Measurements from ENCODE around the gene B4GALT3. TPM values are rescaled to one million over a fixed set of nuclear protein-coding genes. Genes with fewer than 3 reads are reported as not detected.

The B4GALT3 gene
- total and polyA plus RNA-seq, 2 of the 8 experiments (the other 6 are each of a cell fraction or from before 2014, with no cell fraction given): 42.3 to 43.0 TPM

DNA sequence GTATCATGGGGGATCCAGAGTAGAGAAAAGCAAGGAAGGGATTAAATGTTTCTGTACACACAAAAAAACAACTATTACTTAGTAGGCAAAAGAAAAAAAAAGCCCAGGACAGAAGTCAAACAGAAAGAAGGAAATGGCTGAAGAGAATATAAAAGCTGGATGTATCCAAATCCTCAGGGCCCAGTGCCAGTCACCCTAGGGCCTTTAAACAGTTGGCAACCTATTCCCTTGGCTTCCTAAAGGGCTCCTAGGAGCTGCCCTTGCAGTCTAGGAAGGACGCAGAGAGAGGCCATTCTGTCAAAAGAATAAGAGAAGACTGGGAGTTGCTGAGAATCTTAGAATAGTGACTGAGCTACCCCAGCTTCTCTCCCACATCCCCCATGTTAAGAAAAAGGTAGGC, 5.0 kb downstream of the B4GALT3 start:
- ChIA-PET CTCF (ENCODE audit: partially characterized antibody) (interaction anchor here (0.6 to 1.6 kb wide), 6 partner anchors 11 to 75 kb away, joined by 3 to 6 read pairs (median 4); partner anchors contain the start of gene ADAMTS4), POLR2A (ENCODE audit: partially characterized antibody) (no interaction called here)
- Histone ChIP-seq H2BK12ac (ENCODE audit: low read depth, low read length) (no peak overlapping the region), H3K18ac (ENCODE audit: extremely low read depth, low read length) (no peak overlapping the region), H2BK120ac (replicated peaks; ENCODE audit: low read depth, low read length) (no peak overlapping the region), H3K23me2 (ENCODE audit: low read depth, low read length) (peaks cover 2% of the 10 kb centered on the region; the same call in 1 of the 2 replicates), H3K23ac (ENCODE audit: insufficient read length) (no peak overlapping the region), H3K14ac (ENCODE audit: insufficient read length) (no peak overlapping the region), H3K27me3 (replicated peaks in 1 of 4; ENCODE audit: control insufficient read depth in 3 of 4, extremely low read depth in 1 of 4, insufficient read depth in 3 of 4, low read length in 3 of 4) (no peaks in the 10 kb centered on the region), H4K8ac (ENCODE audit: extremely low read depth, insufficient read depth, low read length) (no peak overlapping the region), H3K9me3 (ENCODE audit: insufficient read depth in 2 of 2, low read depth in 1 of 2, low read length in 1 of 2) (no peaks in the 10 kb centered on the region), H4K20me1 (replicated peaks in 1 of 2; ENCODE audit: control insufficient read depth in 1 of 2, insufficient read depth in 2 of 2, low read length in 2 of 2) (peaks cover 0 to 6% of the 10 kb centered on the region in 2 experiments), H3K4me2 (ENCODE audit: insufficient read depth in 1 of 2, low read depth in 2 of 2, low read length in 2 of 2) (no peak overlapping the region), H3K56ac (replicated peaks; ENCODE audit: insufficient read length, low read depth, low read length) (no peak overlapping the region), H2BK20ac (ENCODE audit: low read length) (no peak overlapping the region), H3K4ac (replicated peaks; ENCODE audit: insufficient read length, low read depth, low read length) (no peak overlapping the region), H3K79me1 (ENCODE audit: low read depth, low read length) (peaks cover 4% of the 10 kb centered on the region), H3K27ac (ENCODE audit: low read depth, low read length) (no peak overlapping the region), H2AK5ac (ENCODE audit: low read depth, low read length) (no peak overlapping the region), H3K4me3 (ENCODE audit: extremely low read depth in 1 of 4, insufficient read depth in 2 of 4, low read depth in 3 of 4, low read length in 4 of 4) (no peak overlapping the region), H2BK5ac (ENCODE audit: low read depth, low read length) (no peak overlapping the region), H3K79me2 (ENCODE audit: control insufficient read depth in 1 of 2, insufficient read depth in 2 of 2, low read length in 2 of 2) (peaks cover 0 to 4% of the 10 kb centered on the region in 2 experiments; a peak in 1 of 4 replicates), H3K9ac (replicated peaks in 1 of 4; ENCODE audit: extremely low read depth in 1 of 4, low read depth in 3 of 4, low read length in 3 of 4) (no peak overlapping the region), H3K36me3 (ENCODE audit: control insufficient read depth in 2 of 4, insufficient read depth in 4 of 4, low read length in 3 of 4) (peaks cover 13 to 43% (median 35%) of the 10 kb centered on the region in 4 experiments), H4K5ac (ENCODE audit: insufficient read length, low read depth, low read length) (no peak overlapping the region), H2BK15ac (ENCODE audit: low read length) (no peak overlapping the region), H2AFZ (ENCODE audit: low read length) (no peak overlapping the region), H4K91ac (replicated peaks; ENCODE audit: insufficient read length, low read length) (no peak overlapping the region), H3K4me1 (replicated peaks in 1 of 4; ENCODE audit: control insufficient read depth in 3 of 4, insufficient read depth in 4 of 4, low read length in 3 of 4) (peaks cover 0 to 5% (median under 1%) of the 10 kb centered on the region in 4 experiments; a peak in 2 of 7 replicates)
- DNase-seq (ENCODE audit: low read depth in 1 of 2, low spot score in 2 of 2) (no peak), FAIRE-seq (no peak)
- 84% methylated on average over 1 of the region's 1 CpG; no CpG with 5 or more reads in 1 of the 2 experiments for WGBS, 2 experiments (ENCODE audit: extremely low coverage in 1 of 2, insufficient coverage in 1 of 2, insufficient read length in 1 of 2, insufficient replicate concordance in 2 of 2, low coverage in 1 of 2, low lambda C conversion rate in 2 of 2, missing lambda C conversion rate in 1 of 2)
- TF ChIP-seq SP4 (IDR thresholded peaks at IDR 0.05; ENCODE audit: low read length) (no peak), JUND (IDR thresholded peaks at IDR 0.05; ENCODE audit: low read length) (no peak), PHF8 (conservative IDR thresholded peaks at IDR 0.05; ENCODE audit: low read depth, low read length) (no peak), RFX5 (IDR thresholded peaks at IDR 0.05; ENCODE audit: borderline replicate concordance, low read depth, low read length) (no peak), SP2 (IDR thresholded peaks at IDR 0.05; ENCODE audit: low read length) (no peak), TCF12 (IDR thresholded peaks at IDR 0.05; ENCODE audit: low read depth, low read length) (no peak), EGR1 (IDR thresholded peaks at IDR 0.05; ENCODE audit: borderline replicate concordance, low read depth, low read length) (no peak), SP1 (IDR thresholded peaks at IDR 0.05; ENCODE audit: low read depth, low read length) (no peak), EZH2 (IDR thresholded peaks at IDR 0.05; ENCODE audit: low read depth, low read length, severe bottlenecking) (no peak), KDM4A (IDR thresholded peaks at IDR 0.05; ENCODE audit: low read depth, low read length, severe bottlenecking) (no peak), CHD1 (IDR thresholded peaks at IDR 0.05; ENCODE audit: low read depth, low read length) (no peak), GABPA (IDR thresholded peaks at IDR 0.05; ENCODE audit: borderline replicate concordance, insufficient read depth, low read length) (no peak)
- TF ChIP-seq, protein P1, sequence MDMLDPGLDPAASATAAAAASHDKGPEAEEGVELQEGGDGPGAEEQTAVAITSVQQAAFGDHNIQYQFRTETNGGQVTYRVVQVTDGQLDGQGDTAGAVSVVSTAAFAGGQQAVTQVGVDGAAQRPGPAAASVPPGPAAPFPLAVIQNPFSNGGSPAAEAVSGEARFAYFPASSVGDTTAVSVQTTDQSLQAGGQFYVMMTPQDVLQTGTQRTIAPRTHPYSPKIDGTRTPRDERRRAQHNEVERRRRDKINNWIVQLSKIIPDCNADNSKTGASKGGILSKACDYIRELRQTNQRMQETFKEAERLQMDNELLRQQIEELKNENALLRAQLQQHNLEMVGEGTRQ (IDR thresholded peaks at IDR 0.05; ENCODE audit: low read length): no peak
- TF ChIP-seq, protein P2, sequence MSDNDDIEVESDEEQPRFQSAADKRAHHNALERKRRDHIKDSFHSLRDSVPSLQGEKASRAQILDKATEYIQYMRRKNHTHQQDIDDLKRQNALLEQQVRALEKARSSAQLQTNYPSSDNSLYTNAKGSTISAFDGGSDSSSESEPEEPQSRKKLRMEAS (IDR thresholded peaks at IDR 0.05): no peak

Data from H1 (cell line).